Endothelial cell of umbilical vein (primary cell): ENCODE measurements around the gene CSTA. TPM values are rescaled to one million over a fixed set of nuclear protein-coding genes. Genes with fewer than 3 reads are reported as not detected.

Source experiments
- BruUV-seq: library from RNA; stranded (reverse); fragments of 400-500 nt; replicated peaks from 2 replicates; lab custom pipeline; 2021; lab: Mats Ljungman, UMichigan
- CTCF ChIA-PET: fragments of 300-600, 350-600 bp; sonication (Branson Sonifier 250); formaldehyde crosslinking; loops from one replicate; lab custom pipeline; 2021; ENCODE audit warnings: antibody characterized with exemption, inconsistent platforms; lab: Charles Lee
- POLR2A ChIA-PET: fragments of 300-600, 350-600 bp; sonication (Branson Sonifier 250); formaldehyde crosslinking; loops from one replicate; lab custom pipeline; 2021; ENCODE audit warnings: antibody characterized with exemption, inconsistent platforms; lab: Charles Lee
- DNase-seq: peaks from one replicate; pipeline ENCODE4 v3.0.0-alpha.2; 2011; ENCODE audit warnings: low read depth, low spot score
- FAIRE-seq: peaks from 2 replicates; lab custom pipeline; 2011; peaks lifted over from hg19 to GRCh38; lab: Jason Lieb, UNC
- H2AFZ ChIP-seq: 2 replicates; pipeline ENCODE4 v1.6.0; 2012; ENCODE audit warnings: low read depth, low read length, control low read depth, inconsistent platforms
- H3K27ac ChIP-seq: 2 replicates; pipeline ENCODE4 v1.5.1; 2011; ENCODE audit warnings: low read depth, mild to moderate bottlenecking, control low read depth, low read length, moderate library complexity; ENCODE audit not compliant: insufficient read depth
- H3K27me3 ChIP-seq, 2 experiments: 2 replicates each; pipeline versions ENCODE4 v1.6.0 to v1.6.1; 2011; ENCODE audit warnings: low read length in 2 of 2, mixed read lengths in 1 of 2; ENCODE audit not compliant: control insufficient read depth in 2 of 2, insufficient read depth in 2 of 2
- H3K36me3 ChIP-seq, 2 experiments: 2 replicates in 1 of 2; 3 replicates in 1 of 2; pipeline ENCODE4 v1.5.1; 2011; ENCODE audit warnings: low read length in 2 of 2, mild to moderate bottlenecking in 1 of 2, moderate library complexity in 1 of 2; ENCODE audit not compliant: control insufficient read depth in 2 of 2, insufficient read depth in 2 of 2; ENCODE audit errors: extremely low read depth in 1 of 2
- H3K4me1 ChIP-seq: 3 replicates; pipeline ENCODE4 v1.5.1; 2011; ENCODE audit warnings: mild to moderate bottlenecking, low read length; ENCODE audit not compliant: control insufficient read depth, insufficient read depth; ENCODE audit errors: extremely low read depth
- H3K4me2 ChIP-seq: 2 replicates; pipeline ENCODE4 v1.6.1; 2011; ENCODE audit warnings: low read length, control low read depth, mixed read lengths; ENCODE audit not compliant: insufficient read depth
- H3K4me3 ChIP-seq, 3 experiments: fragments of 200-600 bp in 1 of 3; sonication (generic), shearing (Covaris generic) in 1 of 3; replicated peaks in 1 of 3; 2 replicates each; pipeline ENCODE4 v1.5.1; 2011 to 2016; ENCODE audit warnings: control low read depth in 3 of 3, low read length in 3 of 3, mild to moderate bottlenecking in 2 of 3, inconsistent platforms in 1 of 3, low read depth in 1 of 3, moderate library complexity in 1 of 3; ENCODE audit not compliant: insufficient read depth in 1 of 3
- H3K79me2 ChIP-seq: 2 replicates; pipeline ENCODE4 v1.6.0; 2012; ENCODE audit warnings: low read length, inconsistent platforms; ENCODE audit not compliant: control insufficient read depth, insufficient read depth
- H3K9ac ChIP-seq: replicated peaks from 2 replicates; pipeline ENCODE3; 2011; ENCODE audit warnings: low read length, control low read depth; ENCODE audit not compliant: insufficient read depth; ENCODE audit errors: extremely low read depth
- H3K9me1 ChIP-seq: replicated peaks from 3 replicates; pipeline ENCODE4 v1.6.0; 2011; ENCODE audit warnings: mild to moderate bottlenecking, low read length; ENCODE audit not compliant: control insufficient read depth, insufficient read depth; ENCODE audit errors: extremely low read depth
- H3K9me3 ChIP-seq: replicated peaks from 2 replicates; pipeline ENCODE4 v1.5.1; 2012; ENCODE audit warnings: low read length, inconsistent platforms; ENCODE audit not compliant: control insufficient read depth, insufficient read depth
- H4K20me1 ChIP-seq: replicated peaks from 2 replicates; pipeline ENCODE3; 2011; ENCODE audit warnings: mild to moderate bottlenecking, low read length; ENCODE audit not compliant: control insufficient read depth, insufficient read depth; ENCODE audit errors: extremely low read depth
- EZH2 ChIP-seq: IDR thresholded peaks from 2 replicates; pipeline ENCODE4 v1.6.1; 2012; ENCODE audit warnings: borderline replicate concordance, low read depth, mild to moderate bottlenecking, moderate library complexity, low read length, inconsistent platforms; ENCODE audit not compliant: severe bottlenecking
- FOS ChIP-seq: IDR thresholded peaks from 2 replicates; pipeline ENCODE4 v1.6.1; 2011; ENCODE audit warnings: mild to moderate bottlenecking, low read length, moderate library complexity, borderline replicate concordance; ENCODE audit not compliant: insufficient read depth
- JUN ChIP-seq: IDR thresholded peaks from 2 replicates; pipeline ENCODE4 v1.6.1; 2011; ENCODE audit warnings: borderline replicate concordance, low read depth; ENCODE audit not compliant: insufficient read length, insufficient read depth
- MYC ChIP-seq: IDR thresholded peaks from one replicate; pipeline ENCODE4 v1.6.1; 2011; ENCODE audit warnings: mild to moderate bottlenecking, low read depth, low read length
- POLR2A ChIP-seq: IDR thresholded peaks from 2 replicates; pipeline ENCODE4 v1.6.1; 2012; ENCODE audit warnings: low read depth, mild to moderate bottlenecking, control low read depth, low read length
- POLR2AphosphoS5 ChIP-seq: IDR thresholded peaks from 2 replicates; pipeline ENCODE4 v1.6.1; 2012; ENCODE audit warnings: low read depth, mild to moderate bottlenecking, control low read depth, low read length, moderate library complexity; ENCODE audit not compliant: insufficient read depth
- dilution Hi-C: fragments of 300-500 bp; cut with MboI; formaldehyde crosslinking; loops from one replicate; pipeline ENCODE4 v1.15.0; 2019; ENCODE audit warnings: low sequenced_read_pairs; ENCODE audit not compliant: extremely low pct_ligation_motif_present
- intact Hi-C: fragments of 100-400 bp; cut with micrococcal nuclease; formaldehyde crosslinking; loops from one replicate; pipeline ENCODE4 v1.10.0; 2022
- polyA plus RNA-seq, 4 experiments: library from polyadenylated mRNA; depleted of rRNA in 3 of 4; stranded (reverse) in 3 of 4; unstranded in 1 of 4; fragments of >200 nt; gene quantifications; 2 replicates each; pipeline versions ENCODE4 v1.2.1 to v1.2.3, GENCODE V29; 2011 to 2012; ENCODE audit warnings: missing spikeins in 1 of 4
- total RNA-seq: library from RNA; stranded (reverse); gene quantifications from 2 replicates; pipeline ENCODE4 v1.2.3, GENCODE V29; 2021
- TF ChIP-seq, protein P1 (sequence below): IDR thresholded peaks from 2 replicates; pipeline ENCODE4 v1.6.1; 2011; ENCODE audit not compliant: insufficient read depth, insufficient read length
- TF ChIP-seq, protein P2 (sequence below), 2 donors: IDR thresholded peaks; 1 replicate in 1 of 2; 2 replicates in 1 of 2; pipeline ENCODE4 v1.5.1; 2011; ENCODE audit warnings: low read length in 2 of 2, mild to moderate bottlenecking in 2 of 2, moderate library complexity in 2 of 2, control low read depth in 1 of 2, inconsistent platforms in 1 of 2, low read depth in 1 of 2; ENCODE audit not compliant: insufficient read depth in 1 of 2; ENCODE audit errors: extremely low read depth in 1 of 2

Gene CSTA
- total and polyA plus RNA-seq, 2 donors (not counting 3 experiments of a cell fraction or from before 2014, with no cell fraction given): not detected

DNA sequence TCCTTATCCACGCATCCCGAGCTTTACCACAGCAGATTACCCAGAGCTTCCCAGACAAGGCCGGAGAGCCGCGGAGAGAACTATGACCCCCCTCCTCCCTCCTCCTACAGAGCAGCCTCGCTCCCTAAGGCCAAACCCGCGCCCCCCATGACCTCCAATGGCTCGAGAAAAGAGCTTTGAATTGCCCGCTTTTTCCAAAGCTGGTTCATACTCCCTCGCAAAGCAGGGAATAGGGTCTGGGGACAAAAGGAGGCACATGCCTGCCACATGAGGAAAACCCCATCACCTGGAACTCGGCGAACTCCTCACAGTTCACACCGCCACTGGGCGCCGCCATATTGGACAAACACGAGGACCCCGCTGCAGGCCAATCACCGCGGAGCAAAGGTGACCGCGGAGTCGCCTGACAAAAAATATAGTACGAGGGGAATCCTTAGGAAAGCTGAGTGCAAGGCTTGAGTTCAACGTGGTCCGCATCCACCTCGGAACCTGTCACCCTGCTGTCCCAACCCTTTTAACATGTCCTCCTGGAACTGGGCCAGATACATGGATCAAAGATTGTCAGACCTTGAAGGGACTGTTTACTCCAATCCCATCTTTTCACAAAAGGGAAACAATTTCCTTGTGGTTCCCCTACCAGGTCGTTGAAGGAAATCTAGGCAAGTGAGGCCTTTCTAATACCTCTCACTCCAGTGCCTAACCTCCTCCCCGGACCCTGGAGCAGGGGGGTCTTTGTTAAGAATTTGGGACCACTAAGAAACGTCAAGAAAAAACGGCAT is 58.0 kb downstream of the CSTA start, which contains the start of gene MIX23:
MIX23 (minus strand) TSS at position 344 of the 779 bp plus-strand sequence; CDS start at position 337, 7 bp downstream.
- no peaks in the 10 kb centered on the region for H3K36me3 ChIP-seq
- H3K4me3 ChIP-seq: peak within 1 kb of the TSS; percentile 69 to 97 (median 77)
- intact Hi-C loops (loop anchor here (5.0 kb wide), 2 partner anchors 281 to 409 kb away; partner anchors contain the start of gene HSPBAP1), dilution Hi-C loops (no loop called here)
- CTCF ChIA-PET: interaction anchor here (1.2 to 4.0 kb wide), 5 partner anchors 10 to 836 kb away, joined by 3 to 54 read pairs (median 9); partner anchors contain the start of gene WDR5B
- DNase-seq (peak; percentile 84), FAIRE-seq (peak; percentile 91)
- H3K79me2 ChIP-seq: peaks cover 28% of the 10 kb centered on the region
- H4K20me1 ChIP-seq: no peaks in the 10 kb centered on the region
- peak within 1 kb of the TSS; percentile 70 for H2AFZ ChIP-seq
- no peaks in the 10 kb centered on the region for H3K9me1 ChIP-seq
- POLR2A ChIA-PET: interaction anchor here (1.4 to 1.5 kb wide), 3 partner anchors 9 to 634 kb away, joined by 3 to 9 read pairs (median 4); partner anchors contain the start of gene GOLGB1
- H3K9ac ChIP-seq: peak within 1 kb of the TSS; percentile 82
- peaks cover 16% of the 10 kb centered on the region for H3K4me1 ChIP-seq
- TF ChIP-seq, protein P1, sequence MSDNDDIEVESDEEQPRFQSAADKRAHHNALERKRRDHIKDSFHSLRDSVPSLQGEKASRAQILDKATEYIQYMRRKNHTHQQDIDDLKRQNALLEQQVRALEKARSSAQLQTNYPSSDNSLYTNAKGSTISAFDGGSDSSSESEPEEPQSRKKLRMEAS: peak; percentile 80
- TF ChIP-seq FOS (no peak), EZH2 (no peak), POLR2AphosphoS5 (peak; percentile 87), JUN (no peak), MYC (peak; percentile 8), POLR2A (peak; percentile 85)
- TF ChIP-seq, protein P2, sequence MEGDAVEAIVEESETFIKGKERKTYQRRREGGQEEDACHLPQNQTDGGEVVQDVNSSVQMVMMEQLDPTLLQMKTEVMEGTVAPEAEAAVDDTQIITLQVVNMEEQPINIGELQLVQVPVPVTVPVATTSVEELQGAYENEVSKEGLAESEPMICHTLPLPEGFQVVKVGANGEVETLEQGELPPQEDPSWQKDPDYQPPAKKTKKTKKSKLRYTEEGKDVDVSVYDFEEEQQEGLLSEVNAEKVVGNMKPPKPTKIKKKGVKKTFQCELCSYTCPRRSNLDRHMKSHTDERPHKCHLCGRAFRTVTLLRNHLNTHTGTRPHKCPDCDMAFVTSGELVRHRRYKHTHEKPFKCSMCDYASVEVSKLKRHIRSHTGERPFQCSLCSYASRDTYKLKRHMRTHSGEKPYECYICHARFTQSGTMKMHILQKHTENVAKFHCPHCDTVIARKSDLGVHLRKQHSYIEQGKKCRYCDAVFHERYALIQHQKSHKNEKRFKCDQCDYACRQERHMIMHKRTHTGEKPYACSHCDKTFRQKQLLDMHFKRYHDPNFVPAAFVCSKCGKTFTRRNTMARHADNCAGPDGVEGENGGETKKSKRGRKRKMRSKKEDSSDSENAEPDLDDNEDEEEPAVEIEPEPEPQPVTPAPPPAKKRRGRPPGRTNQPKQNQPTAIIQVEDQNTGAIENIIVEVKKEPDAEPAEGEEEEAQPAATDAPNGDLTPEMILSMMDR (IDR thresholded peaks at IDR 0.05; ENCODE audit: extremely low read depth in 1 of 2, insufficient read depth in 1 of 2, low read depth in 1 of 2, low read length in 2 of 2): no peak
- H3K9me3 ChIP-seq: no peaks in the 10 kb centered on the region
- peak within 1 kb of the TSS; percentile 58 for H3K27ac ChIP-seq
- peak within 1 kb of the TSS; percentile 89 for H3K4me2 ChIP-seq
- BruUV-seq: TSS peak; percentile 37
- H3K27me3 ChIP-seq: no peaks in the 10 kb centered on the region
